GM12891 (cell line): Measurements from ENCODE around the gene TKTL1.
"Not testable (repeated sequence)": the region's sequence is repeated elsewhere in the genome, so short reads cannot be mapped to it uniquely, and the experiment has no call there.

ENCODE experiments used
- PAX5 ChIP-seq: IDR thresholded peaks from 2 replicates; pipeline ENCODE4 v1.6.1; 2011; ENCODE audit warnings: low read length, moderate library complexity, mild to moderate bottlenecking; ENCODE audit not compliant: insufficient read depth, severe bottlenecking
- POLR2A ChIP-seq: IDR thresholded peaks from 2 replicates; pipeline ENCODE4 v1.6.1; 2011; ENCODE audit warnings: low read depth, low read length, control low read depth
- POLR2AphosphoS5 ChIP-seq: IDR thresholded peaks from 2 replicates; pipeline ENCODE4 v1.6.1; 2011; ENCODE audit warnings: low read depth, low read length, control low read depth
- POU2F2 ChIP-seq: IDR thresholded peaks from 2 replicates; pipeline ENCODE4 v1.6.1; 2011; ENCODE audit warnings: low read depth, mild to moderate bottlenecking, control low read depth, low read length, moderate library complexity
- TAF1 ChIP-seq: IDR thresholded peaks from 2 replicates; pipeline ENCODE4 v1.6.1; 2011; ENCODE audit warnings: low read depth, low read length, control low read depth

- TF ChIP-seq POLR2A, POLR2AphosphoS5, TAF1, POU2F2, PAX5: not testable (repeated sequence)
Measured at GRCh38 chrX:154284489-154285338, 10.9 kb upstream of the TKTL1 start.
